Measurements from ENCODE around the gene ZMYND8.

DNA sequence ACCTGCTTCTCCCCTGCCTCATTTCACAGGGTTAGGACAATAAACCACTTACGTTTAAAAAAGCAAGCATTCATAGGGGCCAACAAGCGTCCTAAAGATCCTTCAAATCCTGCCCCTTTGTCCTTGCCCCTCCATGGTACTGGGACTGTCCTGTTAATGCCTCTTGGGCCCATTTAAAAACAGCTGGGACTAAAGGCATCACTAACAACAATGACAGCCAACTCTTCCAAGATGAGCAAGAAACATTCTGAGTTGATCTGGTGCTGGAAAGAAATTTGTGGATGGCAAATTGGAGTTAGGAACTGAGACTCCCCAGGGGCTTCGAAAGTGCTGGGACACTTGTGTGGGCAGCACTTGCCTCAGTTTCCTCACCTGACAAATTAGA is 93.4 kb downstream of the ZMYND8 start:
- TF ChIP-seq EZH2phosphoT487 (IDR thresholded peaks at IDR 0.05; ENCODE audit: insufficient read depth, low read depth) = no peak
- no peak for TF ChIP-seq EZH2 (IDR thresholded peaks at IDR 0.05; ENCODE audit: insufficient read depth, poor library complexity, severe bottlenecking)

Measured in GM23248 (cell line).